RWPE1 (cell line): Measurements from ENCODE around the gene PLOD2.

Experiments used
- CTCF ChIA-PET: fragments of 350-600 bp; sonication (Branson Sonifier 250); formaldehyde crosslinking; extraction: SDS; loops from one replicate; lab custom pipeline; 2021; lab: Yijun Ruan, JAX
- POLR2A ChIA-PET: fragments of 400-600 bp; formaldehyde crosslinking; extraction: SDS; loops from one replicate; lab custom pipeline; 2020; ENCODE audit warnings: antibody characterized with exemption; ENCODE audit not compliant: low non-redundant PET; lab: Yijun Ruan, JAX
- DNase-seq: peaks from one replicate; pipeline ENCODE4 v3.0.0; 2012; ENCODE audit warnings: low spot score
- H3K27ac ChIP-seq: fragments of 450-650 bp; 2 replicates; pipeline ENCODE4 v1.5.1; 2017
- CTCF ChIP-seq: fragments of 450-650 bp; conservative IDR thresholded peaks from 2 replicates; pipeline ENCODE4 v1.5.1; 2017; ENCODE audit warnings: low read depth, mild to moderate bottlenecking

The PLOD2 gene

DNA sequence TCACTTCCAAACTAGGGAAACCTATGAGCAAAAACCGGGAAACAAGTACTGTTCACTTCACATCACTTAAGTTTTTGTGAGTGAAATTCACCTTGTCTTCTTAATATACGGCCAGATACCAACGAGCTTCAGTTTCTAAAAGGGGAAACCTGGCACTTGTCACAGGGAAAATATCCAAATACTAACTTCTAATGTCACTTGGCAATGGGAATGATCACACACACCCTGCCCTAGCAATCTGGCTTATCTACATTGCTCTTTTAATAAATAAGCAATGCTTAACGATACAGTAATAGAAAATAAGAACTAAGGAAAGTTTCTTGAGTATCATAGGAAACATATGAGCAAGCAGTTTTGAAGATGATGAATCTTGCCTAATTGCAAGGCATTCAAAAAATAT lies 34.6 kb upstream of the PLOD2 start:
- POLR2A ChIA-PET = no interaction called here
- no peak for DNase-seq
- no peak overlapping the region for H3K27ac ChIP-seq
- CTCF ChIA-PET = interaction anchor here (0.7 kb wide), 3 partner anchors 56 to 94 kb away, joined by 3 to 4 read pairs (median 3); no protein-coding TSS in a partner anchor
- TF ChIP-seq CTCF = no peak

DNA sequence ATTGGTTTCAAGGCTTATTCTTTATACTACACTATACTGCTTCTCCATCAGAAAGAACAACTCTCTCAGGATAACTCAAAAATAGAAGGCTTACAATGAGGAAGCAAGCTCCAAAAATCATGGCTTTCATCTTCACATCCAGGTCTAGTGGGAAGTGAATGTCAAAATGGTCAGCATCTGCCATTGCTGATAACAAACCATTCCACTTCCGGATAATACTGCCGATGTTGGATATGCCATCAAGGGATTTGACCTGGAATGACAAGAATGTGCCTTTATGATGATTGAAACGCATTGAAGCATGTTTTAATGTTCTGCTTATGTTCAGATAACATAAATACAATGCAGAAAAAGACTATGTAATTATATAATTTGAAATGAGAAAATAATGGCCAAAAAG lies 34.0 kb upstream of the PLOD2 start:
- POLR2A ChIA-PET = no interaction called here
- no peak overlapping the region for H3K27ac ChIP-seq
- CTCF ChIA-PET = interaction anchor here (0.6 to 0.7 kb wide), 2 partner anchors 55 to 408 kb away, joined by 3 to 4 read pairs; no protein-coding TSS in a partner anchor
- no peak for TF ChIP-seq CTCF
- DNase-seq = no peak

- CTCF ChIA-PET = interaction anchor here (0.7 to 4.1 kb wide), 2 partner anchors 126 to 387 kb away, joined by 3 to 42 read pairs; no protein-coding TSS in a partner anchor
- POLR2A ChIA-PET = no interaction called here
These were observed 30.1 kb upstream of the PLOD2 start for GRCh38 chr3:146191051-146191450.

DNA sequence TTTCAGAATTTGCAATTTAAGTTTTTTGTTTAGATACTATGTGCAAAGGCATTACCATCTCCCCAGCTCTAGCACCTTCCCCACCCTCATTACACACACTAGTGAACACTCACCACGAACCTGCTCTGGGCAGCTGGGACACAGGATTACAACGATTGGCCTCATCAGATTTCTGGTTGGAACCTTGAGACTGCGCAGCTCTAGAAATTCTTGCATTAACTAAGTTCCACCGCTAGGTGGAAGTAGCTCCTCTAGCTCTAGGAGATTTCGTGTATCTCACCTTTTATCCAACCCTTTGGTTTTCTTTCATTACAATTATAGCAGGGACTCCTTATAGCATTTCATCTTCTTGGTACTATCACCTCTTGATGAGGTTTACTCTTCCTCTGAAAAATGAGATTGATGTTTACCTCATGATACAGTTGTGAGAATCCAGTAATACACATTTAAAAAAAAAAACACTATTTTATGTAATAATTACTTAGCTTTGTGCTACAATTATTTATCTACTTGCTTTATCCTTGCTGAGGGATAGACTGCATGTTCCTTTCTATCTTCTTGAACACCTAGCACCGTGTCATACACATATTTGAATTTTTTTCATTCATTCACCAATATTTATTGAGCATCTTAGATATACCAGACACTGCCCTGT lies 28.7 kb upstream of the PLOD2 start:
- H3K27ac ChIP-seq = no peak overlapping the region
- ChIA-PET CTCF (interaction anchor here (0.6 to 4.1 kb wide), 13 partner anchors 28 to 444 kb away, joined by 3 to 42 read pairs (median 5); no protein-coding TSS in a partner anchor), POLR2A (no interaction called here)
- TF ChIP-seq CTCF = peak; percentile 80
- peak; percentile 63 for DNase-seq

More at GRCh38 chr3:146191051-146191450, 30.1 kb upstream of the PLOD2 start:
- H3K27ac ChIP-seq = no peak overlapping the region
- no peak for TF ChIP-seq CTCF
- no peak for DNase-seq

DNA sequence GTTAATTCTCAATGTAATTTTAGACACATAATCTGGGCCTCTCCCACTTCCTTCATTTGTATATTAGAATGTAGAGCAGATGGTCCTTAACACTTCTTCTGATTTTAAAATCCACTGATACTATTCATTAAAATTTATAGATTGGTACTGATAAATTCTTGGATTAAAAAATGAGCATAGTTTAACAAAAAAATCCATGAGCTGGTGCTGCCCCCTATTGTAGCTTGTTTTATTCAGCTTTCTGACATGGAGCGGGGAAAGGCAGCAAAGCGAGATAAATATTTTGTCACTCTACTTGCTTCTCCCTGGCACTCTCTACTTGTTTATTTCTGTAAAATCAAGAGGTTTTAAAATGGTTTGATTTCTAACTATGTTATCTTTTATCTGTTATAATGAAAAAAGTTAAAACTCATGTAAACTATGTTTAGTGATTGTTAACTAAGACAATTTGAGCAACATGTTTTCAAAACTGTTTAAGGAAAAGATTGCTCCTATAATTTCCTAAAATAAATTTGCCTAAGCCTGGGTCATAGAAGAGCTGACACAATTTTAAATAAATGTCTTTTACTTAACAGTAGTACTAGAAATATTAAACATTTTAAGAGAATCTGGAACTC lies 26.5 kb upstream of the PLOD2 start:
- TF ChIP-seq CTCF = peak; percentile 65
- DNase-seq = peak; percentile 26
- no peak overlapping the region for H3K27ac ChIP-seq
- ChIA-PET CTCF (interaction anchor here (1.0 to 4.1 kb wide), 2 partner anchors 122 to 126 kb away, joined by 3 to 42 read pairs; no protein-coding TSS in a partner anchor), POLR2A (no interaction called here)

GRCh38 chr3:146184241-146185015 lies 23.4 kb upstream of the PLOD2 start:
- POLR2A ChIA-PET = no interaction called here
- CTCF ChIA-PET = interaction anchor here (0.7 to 2.7 kb wide), 2 partner anchors 12 to 119 kb away, joined by 4 to 14 read pairs; no protein-coding TSS in a partner anchor
- no peak overlapping the region for H3K27ac ChIP-seq
- TF ChIP-seq CTCF = no peak
- peak; percentile 54 for DNase-seq
